Choroid plexus epithelial cell (primary cell): ENCODE data around the gene MICU1.

Source experiments
- DNase-seq: peaks from one replicate; pipeline ENCODE4 v3.0.0-alpha.2; 2010; ENCODE audit warnings: low read depth
- H3K4me3 ChIP-seq: 2 replicates; pipeline ENCODE4 v1.5.1; 2011; ENCODE audit warnings: low read depth, mild to moderate bottlenecking, control low read depth, low read length, moderate library complexity
- TF ChIP-seq, protein P1 (sequence below): conservative IDR thresholded peaks from 2 replicates; pipeline ENCODE4 v1.5.1; 2011; ENCODE audit warnings: low read depth, mild to moderate bottlenecking, control low read depth, inconsistent platforms, low read length, moderate library complexity

The MICU1 gene

DNA sequence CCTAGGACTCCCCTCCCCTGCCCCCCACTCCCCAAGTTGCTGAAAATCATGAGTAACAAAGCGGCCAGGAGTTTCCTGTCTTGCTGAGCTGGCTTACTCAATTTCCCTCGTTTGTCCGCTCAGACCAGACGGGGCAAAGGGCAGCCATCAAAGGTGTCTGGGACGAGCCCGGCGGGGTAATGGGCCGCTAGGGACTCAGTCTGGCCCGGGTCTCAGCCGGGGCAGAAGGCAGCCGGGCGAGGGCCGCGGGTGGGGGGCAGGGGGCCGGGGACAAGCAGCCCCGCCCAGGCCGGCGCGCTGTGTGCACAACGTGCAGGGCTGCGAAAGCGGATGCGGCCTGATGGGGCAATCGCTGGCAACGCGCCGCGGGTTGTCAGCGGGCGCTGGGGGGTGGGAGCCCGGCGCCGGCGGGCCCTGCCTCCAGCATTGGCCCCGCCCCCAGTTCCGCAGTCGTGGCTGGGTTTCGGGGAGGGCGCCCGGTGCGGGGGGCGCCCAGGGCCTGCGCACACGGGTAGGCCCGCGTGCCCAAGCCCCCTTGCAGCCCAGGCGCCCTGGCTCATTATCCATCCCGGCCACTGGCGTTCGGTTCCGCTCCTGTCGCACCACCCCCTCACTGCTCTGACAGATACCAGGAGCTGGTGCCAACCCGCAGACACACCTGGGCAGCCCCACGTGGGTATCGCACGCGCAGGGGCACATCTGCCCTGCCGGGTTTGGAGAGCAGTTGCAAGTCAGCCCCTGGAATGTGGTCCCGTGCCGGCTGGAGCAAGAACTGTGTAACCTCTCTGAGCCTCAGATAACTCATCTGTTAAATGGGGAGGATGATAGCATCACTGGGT is 306.2 kb downstream of the MICU1 start:
- DNase-seq = peak; percentile 95
- TF ChIP-seq, protein P1, sequence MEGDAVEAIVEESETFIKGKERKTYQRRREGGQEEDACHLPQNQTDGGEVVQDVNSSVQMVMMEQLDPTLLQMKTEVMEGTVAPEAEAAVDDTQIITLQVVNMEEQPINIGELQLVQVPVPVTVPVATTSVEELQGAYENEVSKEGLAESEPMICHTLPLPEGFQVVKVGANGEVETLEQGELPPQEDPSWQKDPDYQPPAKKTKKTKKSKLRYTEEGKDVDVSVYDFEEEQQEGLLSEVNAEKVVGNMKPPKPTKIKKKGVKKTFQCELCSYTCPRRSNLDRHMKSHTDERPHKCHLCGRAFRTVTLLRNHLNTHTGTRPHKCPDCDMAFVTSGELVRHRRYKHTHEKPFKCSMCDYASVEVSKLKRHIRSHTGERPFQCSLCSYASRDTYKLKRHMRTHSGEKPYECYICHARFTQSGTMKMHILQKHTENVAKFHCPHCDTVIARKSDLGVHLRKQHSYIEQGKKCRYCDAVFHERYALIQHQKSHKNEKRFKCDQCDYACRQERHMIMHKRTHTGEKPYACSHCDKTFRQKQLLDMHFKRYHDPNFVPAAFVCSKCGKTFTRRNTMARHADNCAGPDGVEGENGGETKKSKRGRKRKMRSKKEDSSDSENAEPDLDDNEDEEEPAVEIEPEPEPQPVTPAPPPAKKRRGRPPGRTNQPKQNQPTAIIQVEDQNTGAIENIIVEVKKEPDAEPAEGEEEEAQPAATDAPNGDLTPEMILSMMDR = no peak
- H3K4me3 ChIP-seq = peak overlapping the region; percentile 34

DNA sequence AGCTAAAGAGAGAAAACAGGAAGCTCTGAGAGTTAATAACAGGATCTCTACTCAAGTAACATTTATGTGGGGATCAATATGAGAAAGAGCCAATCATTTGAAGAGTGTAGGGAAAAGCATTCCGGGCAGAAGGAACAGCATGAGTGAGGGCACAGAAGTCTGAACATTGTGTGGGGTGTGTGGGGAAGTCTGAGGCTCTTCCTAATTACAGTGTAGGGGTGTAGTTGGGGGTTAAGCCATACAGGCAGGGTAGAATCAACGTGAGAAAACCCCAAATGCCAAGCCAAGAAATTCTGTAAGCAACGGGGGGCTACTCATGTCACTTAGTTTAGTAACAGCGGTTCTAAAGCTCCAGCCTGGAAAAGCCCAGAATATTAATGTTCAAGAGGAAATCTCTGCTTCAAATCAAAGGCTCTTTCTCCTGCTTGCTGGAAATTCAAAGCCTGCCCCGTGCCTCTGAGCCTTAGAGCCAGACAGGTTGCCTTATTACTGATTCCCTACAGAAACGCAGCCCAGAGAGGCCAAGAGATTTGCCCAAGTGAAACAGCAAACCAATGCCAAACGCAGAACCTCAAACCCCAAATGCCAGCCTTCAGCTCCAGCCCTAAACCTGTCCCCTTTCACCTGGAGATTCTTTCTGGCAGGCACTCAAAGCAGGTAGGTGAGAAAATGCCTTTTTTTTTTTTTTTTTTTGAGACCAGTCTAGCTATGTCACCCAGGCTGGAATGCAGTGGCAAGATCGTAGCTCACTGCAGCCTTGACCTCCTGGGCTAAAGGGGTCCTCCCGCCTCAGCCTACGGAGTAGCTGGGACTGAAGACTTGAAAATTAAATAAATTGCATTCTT is 307.2 kb downstream of the MICU1 start:
- TF ChIP-seq, protein P1 = no peak
- DNase-seq = peak; percentile 40
- H3K4me3 ChIP-seq = no peak overlapping the region
